Keratinocyte (primary cell): ENCODE measurements around the gene ST6GALNAC6.
A peak's percentile ranks its signal among the peaks of the same experiment; 100 is the strongest.
"Not testable (repeated sequence)": the region's sequence is repeated elsewhere in the genome, so short reads cannot be mapped to it uniquely, and the experiment has no call there.

Source experiments
- EZH2 ChIP-seq: IDR thresholded peaks from one replicate; pipeline ENCODE4 v1.6.1; 2012; ENCODE audit warnings: inconsistent platforms, mild to moderate bottlenecking, low read length, moderate library complexity
- TF ChIP-seq, protein P1 (sequence below), 3 experiments: IDR thresholded peaks in 1 of 3; conservative IDR thresholded peaks in 1 of 3; optimal IDR thresholded peaks in 1 of 3; 2 replicates in 2 of 3; 3 replicates in 1 of 3; pipeline versions ENCODE3 to v1.5.1; 2011; ENCODE audit warnings: low read length in 3 of 3, mild to moderate bottlenecking in 3 of 3, moderate library complexity in 2 of 3, control low read depth in 1 of 3, inconsistent platforms in 1 of 3; ENCODE audit not compliant: insufficient read depth in 2 of 3; ENCODE audit errors: extremely low read depth in 1 of 3

DNA sequence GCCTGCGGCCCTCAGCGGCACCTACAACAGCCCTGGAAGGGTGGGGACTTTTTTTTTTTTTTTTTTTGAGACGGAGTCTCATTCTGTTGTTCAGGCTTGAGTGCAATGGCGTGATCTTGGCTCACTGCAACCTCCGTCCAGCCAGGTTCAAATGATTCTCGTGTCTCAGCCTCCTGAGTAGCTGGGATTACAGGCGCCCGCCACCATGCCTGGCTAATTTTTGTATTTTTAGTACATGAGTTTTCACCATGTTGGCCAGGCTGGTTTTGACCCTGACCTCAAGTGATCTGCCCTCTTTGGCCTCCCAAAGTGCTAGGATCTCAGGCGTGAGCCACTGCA lies 29.3 kb downstream of the ST6GALNAC6 start:
- TF ChIP-seq, protein P1, sequence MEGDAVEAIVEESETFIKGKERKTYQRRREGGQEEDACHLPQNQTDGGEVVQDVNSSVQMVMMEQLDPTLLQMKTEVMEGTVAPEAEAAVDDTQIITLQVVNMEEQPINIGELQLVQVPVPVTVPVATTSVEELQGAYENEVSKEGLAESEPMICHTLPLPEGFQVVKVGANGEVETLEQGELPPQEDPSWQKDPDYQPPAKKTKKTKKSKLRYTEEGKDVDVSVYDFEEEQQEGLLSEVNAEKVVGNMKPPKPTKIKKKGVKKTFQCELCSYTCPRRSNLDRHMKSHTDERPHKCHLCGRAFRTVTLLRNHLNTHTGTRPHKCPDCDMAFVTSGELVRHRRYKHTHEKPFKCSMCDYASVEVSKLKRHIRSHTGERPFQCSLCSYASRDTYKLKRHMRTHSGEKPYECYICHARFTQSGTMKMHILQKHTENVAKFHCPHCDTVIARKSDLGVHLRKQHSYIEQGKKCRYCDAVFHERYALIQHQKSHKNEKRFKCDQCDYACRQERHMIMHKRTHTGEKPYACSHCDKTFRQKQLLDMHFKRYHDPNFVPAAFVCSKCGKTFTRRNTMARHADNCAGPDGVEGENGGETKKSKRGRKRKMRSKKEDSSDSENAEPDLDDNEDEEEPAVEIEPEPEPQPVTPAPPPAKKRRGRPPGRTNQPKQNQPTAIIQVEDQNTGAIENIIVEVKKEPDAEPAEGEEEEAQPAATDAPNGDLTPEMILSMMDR (optimal IDR thresholded peaks at IDR 0.05 in 1 of 3, IDR thresholded peaks at IDR 0.05 in 1 of 3, conservative IDR thresholded peaks at IDR 0.05 in 1 of 3; ENCODE audit: extremely low read depth in 1 of 3, insufficient read depth in 2 of 3, low read length in 3 of 3): peak in 1 of 3 experiments; percentile 1
- TF ChIP-seq EZH2: not testable (repeated sequence)
